Parathyroid adenoma (tissue), 2 donors: Measurements from ENCODE around the gene KCNIP1.

Experiments used
- H2AFZ ChIP-seq: fragments of 300-600 bp; sonication (generic); one replicate; pipeline ENCODE4 v1.7.0; 2017; ENCODE audit warnings: antibody characterized with exemption, mild to moderate bottlenecking
- H3K27ac ChIP-seq: fragments of 300-600 bp; sonication (generic); one replicate; pipeline ENCODE4 v1.7.0; 2017
- H3K27me3 ChIP-seq: fragments of 300-600 bp; sonication (generic); one replicate; pipeline ENCODE4 v1.7.0; 2017; ENCODE audit warnings: low read length; ENCODE audit not compliant: control insufficient read depth, insufficient read depth
- H3K36me3 ChIP-seq: fragments of 300-600 bp; sonication (generic); one replicate; pipeline ENCODE4 v1.7.0; 2017; ENCODE audit warnings: low read length; ENCODE audit not compliant: control insufficient read depth, insufficient read depth
- H3K4me1 ChIP-seq: fragments of 300-600 bp; sonication (generic); one replicate; pipeline ENCODE4 v1.7.0; 2017; ENCODE audit warnings: control low read depth
- H3K4me2 ChIP-seq: fragments of 300-600 bp; sonication (generic); one replicate; pipeline ENCODE4 v1.7.0; 2017; ENCODE audit warnings: low read length
- H3K4me3 ChIP-seq: fragments of 300-600 bp; sonication (generic); one replicate; pipeline ENCODE4 v1.7.0; 2017; ENCODE audit warnings: low read depth, low read length
- H3K79me2 ChIP-seq: fragments of 300-600 bp; sonication (generic); one replicate; pipeline ENCODE4 v1.7.0; 2017; ENCODE audit warnings: control low read depth
- H3K9ac ChIP-seq: fragments of 300-600 bp; sonication (generic); one replicate; pipeline ENCODE4 v1.7.0; 2017; ENCODE audit warnings: mild to moderate bottlenecking
- H3K9me3 ChIP-seq: fragments of 300-600 bp; sonication (generic); one replicate; pipeline ENCODE4 v1.7.0; 2017; ENCODE audit warnings: low read length; ENCODE audit not compliant: control insufficient read depth
- CTCF ChIP-seq: fragments of 300-600 bp; sonication (generic); IDR thresholded peaks from one replicate; pipeline ENCODE4 v1.7.0; 2017; ENCODE audit warnings: antibody characterized with exemption, mild to moderate bottlenecking
- donor health status: primary hyperparathyroidism.

The KCNIP1 gene

GRCh38 chr5:170773024-170773985, 269.5 kb downstream of the KCNIP1 start:
- H2AFZ ChIP-seq = no peak overlapping the region
- H3K4me3 ChIP-seq = no peak overlapping the region
- TF ChIP-seq CTCF = no peak
- H3K36me3 ChIP-seq = no peaks in the 10 kb centered on the region
- no peaks in the 10 kb centered on the region for H3K9me3 ChIP-seq
- H3K4me2 ChIP-seq = no peak overlapping the region
- H3K27ac ChIP-seq = no peak overlapping the region
- no peaks in the 10 kb centered on the region for H3K4me1 ChIP-seq
- H3K27me3 ChIP-seq = no peaks in the 10 kb centered on the region
- H3K79me2 ChIP-seq = no peaks in the 10 kb centered on the region
- H3K9ac ChIP-seq = no peak overlapping the region

- no peak overlapping the region for H3K27ac ChIP-seq
These were observed 271.0 kb downstream of the KCNIP1 start for GRCh38 chr5:170774831-170775230.

GRCh38 chr5:170781946-170782345, 278.1 kb downstream of the KCNIP1 start:
- no peak overlapping the region for H2AFZ ChIP-seq
- TF ChIP-seq CTCF = no peak
- H3K9ac ChIP-seq = no peak overlapping the region
- H3K79me2 ChIP-seq = no peaks in the 10 kb centered on the region
- H3K4me2 ChIP-seq = no peak overlapping the region
- H3K4me1 ChIP-seq = no peaks in the 10 kb centered on the region
- H3K9me3 ChIP-seq = no peaks in the 10 kb centered on the region
- H3K4me3 ChIP-seq = no peak overlapping the region
- no peaks in the 10 kb centered on the region for H3K36me3 ChIP-seq
- no peak overlapping the region for H3K27ac ChIP-seq
- H3K27me3 ChIP-seq = no peaks in the 10 kb centered on the region

More at GRCh38 chr5:170774831-170775230, 271.0 kb downstream of the KCNIP1 start:
- no peaks in the 10 kb centered on the region for H3K36me3 ChIP-seq
- no peaks in the 10 kb centered on the region for H3K4me1 ChIP-seq
- no peak for TF ChIP-seq CTCF
- no peak overlapping the region for H2AFZ ChIP-seq
- no peak overlapping the region for H3K9ac ChIP-seq
- H3K27me3 ChIP-seq = no peaks in the 10 kb centered on the region
- no peaks in the 10 kb centered on the region for H3K9me3 ChIP-seq
- H3K4me2 ChIP-seq = no peak overlapping the region
- H3K79me2 ChIP-seq = no peaks in the 10 kb centered on the region
- H3K4me3 ChIP-seq = no peak overlapping the region

- Histone ChIP-seq H3K9ac (no peak overlapping the region), H3K27ac (no peak overlapping the region)
- no peak for TF ChIP-seq CTCF
These were observed 278.6 kb downstream of the KCNIP1 start for GRCh38 chr5:170782438-170782837.

More at GRCh38 chr5:170782438-170782837, 278.6 kb downstream of the KCNIP1 start:
- no peaks in the 10 kb centered on the region for H3K79me2 ChIP-seq
- H3K4me3 ChIP-seq = no peak overlapping the region
- no peaks in the 10 kb centered on the region for H3K9me3 ChIP-seq
- no peaks in the 10 kb centered on the region for H3K36me3 ChIP-seq
- H2AFZ ChIP-seq = no peak overlapping the region
- H3K27me3 ChIP-seq = no peaks in the 10 kb centered on the region
- no peak overlapping the region for H3K4me2 ChIP-seq
- no peaks in the 10 kb centered on the region for H3K4me1 ChIP-seq
